SU-DHL-6 (cell line): Measurements from ENCODE around the gene SLC7A6.

Experiments used
- H2AFZ ChIP-seq: fragments of 200-600 bp; sonication (generic); 2 replicates; pipeline ENCODE4 v1.6.1; 2014; ENCODE audit warnings: low read depth, mild to moderate bottlenecking, moderate library complexity, mixed read lengths, antibody characterized with exemption, low read length; ENCODE audit not compliant: severe bottlenecking
- H3F3A ChIP-seq: fragments of 200-600 bp; shearing (Covaris generic); 2 replicates; pipeline ENCODE4 v1.6.0; 2016; ENCODE audit warnings: antibody characterized with exemption, mild to moderate bottlenecking; ENCODE audit not compliant: insufficient read depth
- H3K27ac ChIP-seq: fragments of 200-600 bp; sonication (generic); 2 replicates; pipeline ENCODE4 v1.5.1; 2016; ENCODE audit warnings: low read depth, mild to moderate bottlenecking, low read length, moderate library complexity, mixed read lengths
- H3K27me3 ChIP-seq: fragments of 200-600 bp; sonication (generic), shearing (Covaris generic); 2 replicates; pipeline ENCODE4 v1.6.0; 2014; ENCODE audit warnings: mild to moderate bottlenecking, low read length
- H3K36me3 ChIP-seq: fragments of 200-600 bp; sonication (generic); 2 replicates; pipeline ENCODE4 v1.6.1; 2014; ENCODE audit warnings: mild to moderate bottlenecking, low read length, mixed read lengths
- H3K4me2 ChIP-seq: fragments of 300-600, 200-600 bp; shearing (Covaris generic), sonication (generic); 2 replicates; pipeline ENCODE4 v1.6.0; 2014; ENCODE audit warnings: low read length, low read depth, mild to moderate bottlenecking; ENCODE audit not compliant: poor library complexity, severe bottlenecking
- H3K4me3 ChIP-seq: fragments of 200-600 bp; sonication (generic); 2 replicates; pipeline ENCODE4 v1.5.1; 2014; ENCODE audit warnings: antibody characterized with exemption, low read length, mild to moderate bottlenecking, mixed read lengths; ENCODE audit not compliant: insufficient read depth, poor library complexity, severe bottlenecking
- H3K79me2 ChIP-seq: fragments of 200-600 bp; sonication (generic); 2 replicates; pipeline ENCODE4 v1.6.1; 2014; ENCODE audit warnings: mild to moderate bottlenecking, low read length, moderate library complexity; ENCODE audit not compliant: insufficient read depth
- H3K9ac ChIP-seq: fragments of 200-600 bp; sonication (generic); 2 replicates; pipeline ENCODE4 v1.7.0; 2014; ENCODE audit warnings: mild to moderate bottlenecking, low read length
- H3K9me2 ChIP-seq: fragments of 200-600 bp; sonication (generic); replicated peaks from 2 replicates; pipeline ENCODE4 v1.6.1; 2014; ENCODE audit warnings: low read length; ENCODE audit not compliant: insufficient read depth
- H3K9me3 ChIP-seq: fragments of 200-600 bp; sonication (generic); 2 replicates; pipeline ENCODE4 v1.6.1; 2014; ENCODE audit warnings: low read length, mixed read lengths; ENCODE audit not compliant: insufficient read depth
- H4K20me1 ChIP-seq: fragments of 200-600 bp; sonication (generic); 2 replicates; pipeline ENCODE4 v1.6.1; 2014; ENCODE audit warnings: low read depth, mild to moderate bottlenecking, antibody characterized with exemption, low read length, moderate library complexity, mixed read lengths
- EZH2phosphoT487 ChIP-seq: fragments of 200-600 bp; sonication (generic), shearing (Covaris generic); conservative IDR thresholded peaks from 2 replicates; pipeline ENCODE4 v1.6.1; 2018; ENCODE audit warnings: mild to moderate bottlenecking, antibody characterized with exemption, low read length, moderate library complexity, mixed read lengths
- TF ChIP-seq, protein P1 (sequence below): fragments of 200-600 bp; sonication (generic); IDR thresholded peaks from one replicate; pipeline ENCODE4 v1.5.1; 2017; ENCODE audit warnings: antibody characterized with exemption, mild to moderate bottlenecking, low read length, moderate library complexity; ENCODE audit not compliant: insufficient read depth, poor library complexity, severe bottlenecking

SLC7A6 gene

DNA sequence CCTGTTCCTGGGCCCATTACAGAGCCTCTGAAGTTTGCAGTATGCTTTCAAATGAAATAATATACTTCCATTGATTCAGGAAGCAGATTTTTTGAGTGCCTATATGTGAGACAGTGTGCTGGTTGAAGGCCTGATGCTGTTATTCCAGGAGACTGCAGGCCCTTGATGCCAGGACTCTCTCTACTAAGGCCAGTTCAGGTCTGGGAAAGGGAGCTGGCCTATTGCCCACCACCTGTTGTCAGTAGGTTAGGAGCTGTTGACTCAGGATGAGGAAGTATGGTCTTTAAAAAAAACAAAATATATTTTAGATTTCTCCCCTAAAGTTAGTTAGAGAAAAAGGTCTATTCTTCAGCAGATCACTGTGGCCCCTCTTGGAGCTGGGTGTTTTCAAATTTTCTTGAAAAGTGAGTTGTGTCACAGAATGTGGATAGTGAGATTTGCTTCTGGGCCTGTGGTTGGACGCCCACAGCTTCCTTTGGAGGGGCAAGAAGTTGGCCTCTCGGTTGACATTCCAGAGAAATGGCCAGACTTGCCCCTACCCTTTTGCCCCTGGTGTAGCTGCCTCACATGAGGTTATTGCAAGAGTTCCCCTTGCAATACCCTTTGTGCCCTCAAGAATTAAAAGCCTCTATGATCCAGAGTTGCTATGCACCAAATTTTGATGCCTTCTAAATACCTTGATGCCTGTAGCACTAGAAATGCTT, 36.3 kb upstream of the SLC7A6 start:
- no peaks in the 10 kb centered on the region for H3K27me3 ChIP-seq
- no peak overlapping the region for H3K4me2 ChIP-seq
- no peaks in the 10 kb centered on the region for H3K9me3 ChIP-seq
- no peaks in the 10 kb centered on the region for H3K36me3 ChIP-seq
- no peak overlapping the region for H3K9ac ChIP-seq
- no peaks in the 10 kb centered on the region for H4K20me1 ChIP-seq
- no peaks in the 10 kb centered on the region for H3K79me2 ChIP-seq
- TF ChIP-seq, protein P1, sequence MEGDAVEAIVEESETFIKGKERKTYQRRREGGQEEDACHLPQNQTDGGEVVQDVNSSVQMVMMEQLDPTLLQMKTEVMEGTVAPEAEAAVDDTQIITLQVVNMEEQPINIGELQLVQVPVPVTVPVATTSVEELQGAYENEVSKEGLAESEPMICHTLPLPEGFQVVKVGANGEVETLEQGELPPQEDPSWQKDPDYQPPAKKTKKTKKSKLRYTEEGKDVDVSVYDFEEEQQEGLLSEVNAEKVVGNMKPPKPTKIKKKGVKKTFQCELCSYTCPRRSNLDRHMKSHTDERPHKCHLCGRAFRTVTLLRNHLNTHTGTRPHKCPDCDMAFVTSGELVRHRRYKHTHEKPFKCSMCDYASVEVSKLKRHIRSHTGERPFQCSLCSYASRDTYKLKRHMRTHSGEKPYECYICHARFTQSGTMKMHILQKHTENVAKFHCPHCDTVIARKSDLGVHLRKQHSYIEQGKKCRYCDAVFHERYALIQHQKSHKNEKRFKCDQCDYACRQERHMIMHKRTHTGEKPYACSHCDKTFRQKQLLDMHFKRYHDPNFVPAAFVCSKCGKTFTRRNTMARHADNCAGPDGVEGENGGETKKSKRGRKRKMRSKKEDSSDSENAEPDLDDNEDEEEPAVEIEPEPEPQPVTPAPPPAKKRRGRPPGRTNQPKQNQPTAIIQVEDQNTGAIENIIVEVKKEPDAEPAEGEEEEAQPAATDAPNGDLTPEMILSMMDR, result no peak
- TF ChIP-seq EZH2phosphoT487, result no peak
- no peak overlapping the region for H2AFZ ChIP-seq
- no peak overlapping the region for H3K27ac ChIP-seq
- H3K4me3 ChIP-seq, result no peak overlapping the region
- peaks cover 8% of the 10 kb centered on the region; the same call in 1 of the 2 replicates for H3F3A ChIP-seq
- H3K9me2 ChIP-seq, result no peaks in the 10 kb centered on the region

DNA sequence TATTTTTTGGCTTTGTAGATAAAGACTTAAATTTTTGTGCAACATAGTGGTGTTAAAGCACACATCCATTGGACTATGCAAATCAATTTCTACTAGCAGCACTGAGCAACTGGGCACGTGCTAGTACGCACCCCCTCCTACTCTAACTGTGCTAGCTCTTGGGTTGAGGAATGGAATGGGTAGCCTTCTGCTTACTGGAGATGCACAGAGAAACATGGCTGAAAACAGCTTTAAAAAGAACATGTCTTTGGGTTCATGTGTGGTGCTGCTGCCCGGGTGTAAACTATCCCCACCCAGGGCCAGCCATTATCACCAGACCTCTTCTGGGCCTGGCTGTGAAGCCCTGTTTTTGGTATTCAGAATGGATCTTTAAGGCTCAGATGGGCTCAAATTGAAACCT, 35.7 kb upstream of the SLC7A6 start:
- TF ChIP-seq EZH2phosphoT487, result no peak
- TF ChIP-seq, protein P1, result no peak
- Histone ChIP-seq H3K9me3 (no peaks in the 10 kb centered on the region), H3K9ac (no peak overlapping the region), H3F3A (peaks cover 8% of the 10 kb centered on the region), H3K4me3 (no peak overlapping the region), H3K27ac (no peak overlapping the region), H3K9me2 (no peaks in the 10 kb centered on the region), H3K4me2 (no peak overlapping the region), H3K36me3 (no peaks in the 10 kb centered on the region), H3K27me3 (no peaks in the 10 kb centered on the region), H4K20me1 (no peaks in the 10 kb centered on the region), H2AFZ (no peak overlapping the region), H3K79me2 (no peaks in the 10 kb centered on the region)

DNA sequence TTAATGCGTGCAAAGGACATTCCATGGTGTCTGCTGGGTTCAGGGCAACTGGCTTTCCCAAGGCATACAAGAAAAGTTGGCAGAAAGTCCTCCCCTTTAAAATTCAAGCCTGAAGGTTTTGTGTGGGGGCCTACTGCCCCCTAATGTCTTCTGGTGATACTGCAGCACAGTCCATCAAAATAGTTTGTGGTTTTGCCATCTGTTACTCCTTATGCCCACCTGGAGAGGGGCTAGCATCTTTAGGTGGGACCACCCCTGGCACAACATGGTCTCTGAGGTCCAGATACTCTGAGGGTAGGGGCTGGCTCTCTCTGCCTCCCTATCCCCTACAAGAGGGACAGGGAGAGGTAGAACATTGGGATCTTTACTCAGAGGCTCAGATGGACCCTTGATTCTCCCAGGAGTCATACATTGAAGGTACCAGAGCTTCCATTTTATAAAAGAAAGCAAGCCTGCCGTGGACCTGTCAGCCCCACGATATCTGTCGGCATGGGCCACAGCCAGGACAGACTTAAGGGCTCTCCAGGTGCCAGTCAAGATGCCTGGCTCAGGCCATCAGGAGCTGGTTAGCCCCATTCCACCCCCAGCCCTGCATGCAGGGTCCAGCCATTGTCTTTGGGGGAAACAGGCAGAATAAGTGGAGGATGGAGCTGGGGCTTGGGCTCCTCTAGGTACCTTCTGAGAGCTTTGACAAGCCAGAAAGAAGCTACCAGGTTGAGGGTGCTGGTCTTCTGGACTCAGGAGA, 34.7 kb upstream of the SLC7A6 start:
- no peak overlapping the region for H2AFZ ChIP-seq
- no peaks in the 10 kb centered on the region for H3K27me3 ChIP-seq
- no peak overlapping the region for H3K4me2 ChIP-seq
- no peak overlapping the region for H3K27ac ChIP-seq
- no peaks in the 10 kb centered on the region for H3K36me3 ChIP-seq
- no peak overlapping the region for H3K4me3 ChIP-seq
- peaks cover 8% of the 10 kb centered on the region for H3F3A ChIP-seq
- H3K9me3 ChIP-seq, result no peaks in the 10 kb centered on the region
- no peak overlapping the region for H3K9ac ChIP-seq
- TF ChIP-seq EZH2phosphoT487, result no peak
- TF ChIP-seq, protein P1, result peak; percentile 76
- no peaks in the 10 kb centered on the region for H4K20me1 ChIP-seq
- no peaks in the 10 kb centered on the region for H3K79me2 ChIP-seq
- no peaks in the 10 kb centered on the region for H3K9me2 ChIP-seq
